Effector memory CD8-positive, alpha-beta T cell (primary cell): ENCODE data around the gene DES.

Experiments
- ATAC-seq: fragments of 150-1000 bp; cut with Tn5 transposase; replicated peaks from 2 replicates; pipeline ENCODE4 v1.10.0; 2021; ENCODE audit warnings: mild to moderate bottlenecking, moderate library complexity
- DNase-seq, 3 experiments: peaks; one replicate each; pipeline ENCODE4 v3.0.0; 2021
- H3K27ac Mint-ChIP-seq, 2 donors: one replicate each; pipeline ENCODE4 v1.8.0; 2022; ENCODE audit warnings: mild to moderate bottlenecking in 2 of 2, mixed read lengths in 2 of 2, moderate library complexity in 2 of 2
- H3K27me3 Mint-ChIP-seq, 2 donors: one replicate each; pipeline ENCODE4 v1.8.0; 2022; ENCODE audit warnings: mixed read lengths in 2 of 2
- H3K36me3 Mint-ChIP-seq: one replicate; pipeline ENCODE4 v1.8.0; 2022; ENCODE audit warnings: mild to moderate bottlenecking, moderate library complexity, mixed read lengths; ENCODE audit not compliant: insufficient read depth
- H3K4me1 Mint-ChIP-seq, 2 donors: one replicate each; pipeline ENCODE4 v1.8.0; 2022; ENCODE audit warnings: low read depth in 2 of 2, mixed read lengths in 2 of 2
- H3K4me3 Mint-ChIP-seq, 2 donors: one replicate each; pipeline ENCODE4 v1.8.0; 2022; ENCODE audit warnings: mild to moderate bottlenecking in 2 of 2, mixed read lengths in 2 of 2, moderate library complexity in 2 of 2
- H3K9me3 Mint-ChIP-seq, 2 donors: one replicate each; pipeline ENCODE4 v1.8.0; 2022; ENCODE audit warnings: mixed read lengths in 2 of 2
- total RNA-seq, 9 experiments: gene quantifications; one replicate each; lab custom pipeline; 2026; lab: John Stamatoyannopoulos, UW

DES gene
- 0 to 0.23 (median 0.03) reads per million in 9 experiments for total RNA-seq

GRCh38 chr2:219418155-219419011, at the start of gene DES:
DES (plus strand) TSS chr2:219418377; CDS start chr2:219418463, 86 bp downstream.
- Mint-ChIP-seq H3K4me3 (no peak within 1 kb of the TSS), H3K27ac (no peak within 1 kb of the TSS), H3K36me3 (no peaks in the 10 kb centered on the region), H3K4me1 (peaks cover 3 to 5% of the 10 kb centered on the region in 2 donors), H3K9me3 (no peaks in the 10 kb centered on the region), H3K27me3 (peaks cover 44 to 78% of the 10 kb centered on the region in 2 donors)
- DNase-seq (no peak), ATAC-seq (no peak)

DNA sequence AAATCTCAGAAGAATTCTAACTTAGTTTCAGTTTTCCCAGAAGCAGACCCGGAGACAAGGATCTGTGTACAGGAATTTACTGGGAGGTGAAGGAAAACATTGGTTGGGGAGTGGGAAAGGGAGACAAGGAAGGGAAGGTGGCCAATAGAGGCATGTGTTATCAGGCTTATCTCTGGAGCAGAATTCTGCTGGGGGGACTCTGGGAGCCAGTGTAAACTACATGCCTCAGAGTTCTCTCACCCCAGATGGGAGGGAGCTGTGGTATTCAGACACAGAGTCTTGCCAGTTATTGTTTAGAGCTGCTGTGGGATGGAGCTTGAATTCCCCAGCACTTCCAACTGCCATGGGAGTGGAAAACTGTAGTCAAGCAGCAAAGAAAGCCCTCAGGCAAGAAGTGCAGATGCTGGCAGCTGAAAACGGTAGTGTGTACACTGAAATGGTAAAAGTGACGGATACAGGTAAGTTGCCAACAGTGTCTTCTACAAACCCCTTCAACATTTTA, 49.4 kb upstream of the DES start:
- H3K9me3 Mint-ChIP-seq: no peaks in the 10 kb centered on the region

GRCh38 chr2:219369447-219369861, 48.7 kb upstream of the DES start:
- ATAC-seq: no peak
- Mint-ChIP-seq H3K27me3 (no peaks in the 10 kb centered on the region), H3K36me3 (peaks cover 17% of the 10 kb centered on the region), H3K4me1 (no peaks in the 10 kb centered on the region), H3K27ac (no peak overlapping the region), H3K4me3 (no peak overlapping the region), H3K9me3 (no peaks in the 10 kb centered on the region)
- DNase-seq: no peak

More for the DNA sequence above, 49.4 kb upstream of the DES start:
- Mint-ChIP-seq H3K36me3 (peaks cover 10% of the 10 kb centered on the region), H3K27ac (no peak overlapping the region), H3K27me3 (no peaks in the 10 kb centered on the region), H3K4me1 (no peaks in the 10 kb centered on the region), H3K4me3 (no peak overlapping the region)
- ATAC-seq (no peak), DNase-seq (no peak)

- Mint-ChIP-seq H3K9me3 (no peaks in the 10 kb centered on the region), H3K27me3 (no peaks in the 10 kb centered on the region), H3K4me1 (peaks cover 4 to 5% of the 10 kb centered on the region in 2 donors), H3K4me3 (no peak overlapping the region), H3K36me3 (peaks cover 61% of the 10 kb centered on the region), H3K27ac (no peak overlapping the region)
- no peak for DNase-seq
- ATAC-seq: no peak
Observed at GRCh38 chr2:219378163-219378851, 39.9 kb upstream of the DES start.

GRCh38 chr2:219380926-219381325, 37.3 kb upstream of the DES start:
- Mint-ChIP-seq H3K4me3 (no peak overlapping the region), H3K27ac (peak overlapping the region in 1 of 2 donors; percentile 13), H3K9me3 (no peaks in the 10 kb centered on the region), H3K27me3 (no peaks in the 10 kb centered on the region), H3K36me3 (peaks cover 47% of the 10 kb centered on the region), H3K4me1 (peaks cover 5 to 8% of the 10 kb centered on the region in 2 donors)
- no peak for DNase-seq
- no peak for ATAC-seq

GRCh38 chr2:219381448-219381847, 36.7 kb upstream of the DES start:
- ATAC-seq: no peak
- Mint-ChIP-seq H3K27me3 (no peaks in the 10 kb centered on the region), H3K4me1 (peaks cover 5 to 8% of the 10 kb centered on the region in 2 donors), H3K9me3 (no peaks in the 10 kb centered on the region), H3K27ac (peak overlapping the region in 1 of 2 donors; percentile 13), H3K4me3 (no peak overlapping the region), H3K36me3 (peaks cover 48% of the 10 kb centered on the region)
- DNase-seq: no peak

DNA sequence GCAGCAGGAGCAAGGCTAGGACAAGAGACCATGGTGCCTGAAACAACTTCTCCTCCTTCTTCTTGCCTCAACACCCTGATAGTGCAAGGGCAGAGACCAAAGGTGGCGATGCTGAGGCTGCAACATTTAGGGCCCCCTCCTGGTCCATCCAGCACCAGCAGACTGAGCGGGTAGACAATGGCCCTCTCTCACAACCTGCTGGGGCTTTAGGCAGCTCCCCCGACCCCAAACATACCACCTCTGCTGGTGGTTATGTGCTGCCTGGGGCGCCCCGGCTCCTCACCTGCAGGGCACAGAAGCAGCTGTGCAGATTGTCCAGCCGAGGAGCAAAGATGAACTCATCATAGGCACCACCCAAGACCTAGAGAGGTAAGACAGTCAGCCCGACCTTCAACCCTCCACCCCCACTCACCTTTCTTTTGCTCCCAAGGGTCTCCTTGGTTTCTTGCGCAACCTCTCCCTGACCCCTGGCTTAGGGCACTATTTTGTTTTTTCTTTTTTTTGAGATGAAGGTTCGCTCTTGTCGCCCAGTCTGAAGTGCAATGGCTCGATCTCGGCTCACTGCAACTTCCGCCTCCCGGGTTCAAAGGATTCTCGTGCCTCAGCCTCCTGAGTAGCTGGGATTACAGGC, 34.0 kb upstream of the DES start:
- Mint-ChIP-seq H3K27ac (peak overlapping the region; percentile 61 to 62), H3K9me3 (no peaks in the 10 kb centered on the region), H3K4me3 (no peak overlapping the region), H3K4me1 (peaks cover 15 to 21% of the 10 kb centered on the region in 2 donors), H3K36me3 (peaks cover 36% of the 10 kb centered on the region), H3K27me3 (no peaks in the 10 kb centered on the region)
- ATAC-seq (no peak), DNase-seq (no peak)

DNA sequence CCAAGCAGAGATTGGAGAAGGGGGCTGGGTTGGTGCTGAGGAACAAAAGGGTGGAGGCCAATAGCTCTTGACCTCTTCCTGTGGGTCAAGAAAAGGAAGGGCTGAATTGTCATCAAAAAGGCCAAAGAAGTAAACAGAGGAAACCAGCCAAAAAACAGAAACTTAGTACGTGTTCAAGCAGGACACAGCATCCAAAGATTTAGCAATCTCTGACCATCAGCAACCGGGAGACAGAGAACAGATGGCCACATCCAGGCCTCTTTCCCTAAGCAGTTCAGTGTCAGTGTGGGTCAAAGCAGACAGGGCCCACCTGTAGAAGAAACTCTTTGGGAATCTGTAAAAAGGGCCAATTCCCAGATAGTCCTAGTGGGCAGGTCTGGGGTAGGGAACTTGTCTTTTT, 33.3 kb upstream of the DES start:
- Mint-ChIP-seq H3K27ac (peak overlapping the region in 1 of 2 donors; percentile 62), H3K4me3 (peak overlapping the region in 1 of 2 donors; percentile 30), H3K9me3 (no peaks in the 10 kb centered on the region), H3K36me3 (peaks cover 39% of the 10 kb centered on the region), H3K4me1 (peaks cover 15 to 21% of the 10 kb centered on the region in 2 donors), H3K27me3 (no peaks in the 10 kb centered on the region)
- ATAC-seq (no peak), DNase-seq (no peak)

GRCh38 chr2:219385958-219386520, 32.1 kb upstream of the DES start:
- peaks cover 27% of the 10 kb centered on the region for H3K36me3 Mint-ChIP-seq
- no peaks in the 10 kb centered on the region for H3K27me3 Mint-ChIP-seq
- no peak overlapping the region for H3K27ac Mint-ChIP-seq
- no peaks in the 10 kb centered on the region for H3K9me3 Mint-ChIP-seq
- H3K4me1 Mint-ChIP-seq: peaks cover 15 to 21% of the 10 kb centered on the region in 2 donors
- H3K4me3 Mint-ChIP-seq: peak overlapping the region; percentile 94 to 95
- DNase-seq (no peak), ATAC-seq (no peak)

DNA sequence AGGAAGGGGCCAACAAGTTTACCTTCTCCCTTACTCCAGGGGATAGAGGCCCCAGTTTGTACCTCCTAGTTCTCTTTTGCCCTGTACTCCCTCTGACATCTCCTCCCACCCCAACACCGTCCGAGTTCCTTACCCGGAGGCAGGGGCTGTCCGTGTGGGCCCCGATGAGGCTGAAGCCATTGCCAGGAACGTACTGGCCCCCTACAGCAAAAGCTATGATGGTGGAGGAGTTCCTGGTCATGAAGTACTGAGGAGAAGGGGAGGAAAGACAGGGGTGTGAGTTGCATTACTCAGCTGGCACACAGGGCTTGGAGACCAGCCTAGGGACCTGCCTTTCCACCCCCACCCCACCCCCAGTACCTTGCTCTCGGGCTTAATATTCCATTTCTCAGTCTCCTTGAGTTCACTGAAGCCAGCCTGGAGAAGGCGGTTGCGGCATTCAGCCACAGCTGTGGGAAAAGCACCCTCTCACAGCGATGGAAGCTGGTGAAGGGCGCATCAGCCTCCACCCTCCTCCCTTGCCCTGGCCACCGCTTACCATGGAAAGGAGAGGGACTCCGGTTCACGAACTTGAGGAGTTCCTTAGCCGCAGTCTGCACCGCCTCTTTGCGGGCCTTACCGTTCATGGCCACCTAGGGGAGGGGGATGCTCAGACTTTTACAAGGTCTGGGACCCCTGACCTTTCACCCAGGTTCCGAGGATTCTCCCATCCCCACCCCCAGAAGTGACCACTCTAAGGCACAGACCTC, 31.5 kb upstream of the DES start:
- no peaks in the 10 kb centered on the region for H3K9me3 Mint-ChIP-seq
- H3K27ac Mint-ChIP-seq: peak overlapping the region; percentile 98
- peak overlapping the region; percentile 94 to 95 for H3K4me3 Mint-ChIP-seq
- ATAC-seq: no peak
- peak in 1 of 3 experiments; percentile 9 for DNase-seq
- peaks cover 10 to 21% of the 10 kb centered on the region in 2 donors for H3K4me1 Mint-ChIP-seq
- H3K36me3 Mint-ChIP-seq: peaks cover 25% of the 10 kb centered on the region
- H3K27me3 Mint-ChIP-seq: no peaks in the 10 kb centered on the region

- Mint-ChIP-seq H3K36me3 (peaks cover 24% of the 10 kb centered on the region), H3K4me3 (peak within 1 kb of the TSS; percentile 94 to 95), H3K27me3 (no peaks in the 10 kb centered on the region), H3K27ac (peak within 1 kb of the TSS; percentile 98), H3K4me1 (peaks cover 9 to 18% of the 10 kb centered on the region in 2 donors), H3K9me3 (no peaks in the 10 kb centered on the region)
- ATAC-seq (peak; percentile 58), DNase-seq (peak; percentile 91 to 94 (median 92))
Observed at GRCh38 chr2:219387306-219388120, 30.7 kb upstream of the DES start, which contains the start of gene DNPEP. DNPEP (minus strand) TSS chr2:219387912; CDS start chr2:219387794, 118 bp downstream.
